Gastrocnemius medialis (tissue), 4 donors: ENCODE data around the gene SLC37A1.

Source experiments
- CTCF ChIP-seq, 5 experiments: fragments of 450-650 bp in 3 of 5; fragments of 200-600 bp in 2 of 5; sonication (generic) in 2 of 5; IDR thresholded peaks in 4 of 5; conservative IDR thresholded peaks in 1 of 5; 1 replicate in 4 of 5; 2 replicates in 1 of 5; pipeline ENCODE4 v1.5.1; 2016 to 2019; ENCODE audit warnings: antibody characterized with exemption in 5 of 5, mild to moderate bottlenecking in 3 of 5, moderate library complexity in 3 of 5
- POLR2A ChIP-seq, 2 donors: fragments of 450-650 bp; IDR thresholded peaks; one replicate each; pipeline ENCODE4 v1.6.1; 2017; ENCODE audit warnings: antibody characterized with exemption in 2 of 2, mild to moderate bottlenecking in 2 of 2, moderate library complexity in 2 of 2

GRCh38 chr21:42521805-42522204, 8.2 kb downstream of the SLC37A1 start:
- TF ChIP-seq CTCF (IDR thresholded peaks at IDR 0.05 in 4 of 5, conservative IDR thresholded peaks at IDR 0.05 in 1 of 5) (no peak), POLR2A (IDR thresholded peaks at IDR 0.05) (no peak)
